ENCODE results near the gene NAALADL2.

GRCh38 chr3:175003590-175003989 is 144.5 kb downstream of the NAALADL2 start:
- no peak for TF ChIP-seq EP300 (IDR thresholded peaks at IDR 0.05; ENCODE audit: borderline replicate concordance)
- no peak for TF ChIP-seq CREB1 (IDR thresholded peaks at IDR 0.05; ENCODE audit: low read depth)
- TF ChIP-seq, protein P1, sequence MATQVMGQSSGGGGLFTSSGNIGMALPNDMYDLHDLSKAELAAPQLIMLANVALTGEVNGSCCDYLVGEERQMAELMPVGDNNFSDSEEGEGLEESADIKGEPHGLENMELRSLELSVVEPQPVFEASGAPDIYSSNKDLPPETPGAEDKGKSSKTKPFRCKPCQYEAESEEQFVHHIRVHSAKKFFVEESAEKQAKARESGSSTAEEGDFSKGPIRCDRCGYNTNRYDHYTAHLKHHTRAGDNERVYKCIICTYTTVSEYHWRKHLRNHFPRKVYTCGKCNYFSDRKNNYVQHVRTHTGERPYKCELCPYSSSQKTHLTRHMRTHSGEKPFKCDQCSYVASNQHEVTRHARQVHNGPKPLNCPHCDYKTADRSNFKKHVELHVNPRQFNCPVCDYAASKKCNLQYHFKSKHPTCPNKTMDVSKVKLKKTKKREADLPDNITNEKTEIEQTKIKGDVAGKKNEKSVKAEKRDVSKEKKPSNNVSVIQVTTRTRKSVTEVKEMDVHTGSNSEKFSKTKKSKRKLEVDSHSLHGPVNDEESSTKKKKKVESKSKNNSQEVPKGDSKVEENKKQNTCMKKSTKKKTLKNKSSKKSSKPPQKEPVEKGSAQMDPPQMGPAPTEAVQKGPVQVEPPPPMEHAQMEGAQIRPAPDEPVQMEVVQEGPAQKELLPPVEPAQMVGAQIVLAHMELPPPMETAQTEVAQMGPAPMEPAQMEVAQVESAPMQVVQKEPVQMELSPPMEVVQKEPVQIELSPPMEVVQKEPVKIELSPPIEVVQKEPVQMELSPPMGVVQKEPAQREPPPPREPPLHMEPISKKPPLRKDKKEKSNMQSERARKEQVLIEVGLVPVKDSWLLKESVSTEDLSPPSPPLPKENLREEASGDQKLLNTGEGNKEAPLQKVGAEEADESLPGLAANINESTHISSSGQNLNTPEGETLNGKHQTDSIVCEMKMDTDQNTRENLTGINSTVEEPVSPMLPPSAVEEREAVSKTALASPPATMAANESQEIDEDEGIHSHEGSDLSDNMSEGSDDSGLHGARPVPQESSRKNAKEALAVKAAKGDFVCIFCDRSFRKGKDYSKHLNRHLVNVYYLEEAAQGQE (IDR thresholded peaks at IDR 0.05; ENCODE audit: low read depth): no peak
- no peak for TF ChIP-seq YY1 (IDR thresholded peaks at IDR 0.05; ENCODE audit: low read depth)
- TF ChIP-seq, protein P2, sequence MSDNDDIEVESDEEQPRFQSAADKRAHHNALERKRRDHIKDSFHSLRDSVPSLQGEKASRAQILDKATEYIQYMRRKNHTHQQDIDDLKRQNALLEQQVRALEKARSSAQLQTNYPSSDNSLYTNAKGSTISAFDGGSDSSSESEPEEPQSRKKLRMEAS (IDR thresholded peaks at IDR 0.05): no peak
- no peak for TF ChIP-seq ZBTB7A (IDR thresholded peaks at IDR 0.05; ENCODE audit: low read depth)
- TF ChIP-seq EGR1 (IDR thresholded peaks at IDR 0.05): no peak
- TF ChIP-seq TCF12 (IDR thresholded peaks at IDR 0.05; ENCODE audit: low read depth): no peak
- no peak for TF ChIP-seq RAD21 (IDR thresholded peaks at IDR 0.05; ENCODE audit: low read depth)
- no peak for TF ChIP-seq FOXM1 (IDR thresholded peaks at IDR 0.05; ENCODE audit: borderline replicate concordance, low read depth)
- no peak for TF ChIP-seq CEBPB (IDR thresholded peaks at IDR 0.05)
- no peak for TF ChIP-seq TAF1 (IDR thresholded peaks at IDR 0.05; ENCODE audit: low read depth)
